ENCODE measurements around the gene AFMID.
"Not testable (repeated sequence)": the region's sequence is repeated elsewhere in the genome, so short reads cannot be mapped to it uniquely, and the experiment has no call there.

The AFMID gene

DNA sequence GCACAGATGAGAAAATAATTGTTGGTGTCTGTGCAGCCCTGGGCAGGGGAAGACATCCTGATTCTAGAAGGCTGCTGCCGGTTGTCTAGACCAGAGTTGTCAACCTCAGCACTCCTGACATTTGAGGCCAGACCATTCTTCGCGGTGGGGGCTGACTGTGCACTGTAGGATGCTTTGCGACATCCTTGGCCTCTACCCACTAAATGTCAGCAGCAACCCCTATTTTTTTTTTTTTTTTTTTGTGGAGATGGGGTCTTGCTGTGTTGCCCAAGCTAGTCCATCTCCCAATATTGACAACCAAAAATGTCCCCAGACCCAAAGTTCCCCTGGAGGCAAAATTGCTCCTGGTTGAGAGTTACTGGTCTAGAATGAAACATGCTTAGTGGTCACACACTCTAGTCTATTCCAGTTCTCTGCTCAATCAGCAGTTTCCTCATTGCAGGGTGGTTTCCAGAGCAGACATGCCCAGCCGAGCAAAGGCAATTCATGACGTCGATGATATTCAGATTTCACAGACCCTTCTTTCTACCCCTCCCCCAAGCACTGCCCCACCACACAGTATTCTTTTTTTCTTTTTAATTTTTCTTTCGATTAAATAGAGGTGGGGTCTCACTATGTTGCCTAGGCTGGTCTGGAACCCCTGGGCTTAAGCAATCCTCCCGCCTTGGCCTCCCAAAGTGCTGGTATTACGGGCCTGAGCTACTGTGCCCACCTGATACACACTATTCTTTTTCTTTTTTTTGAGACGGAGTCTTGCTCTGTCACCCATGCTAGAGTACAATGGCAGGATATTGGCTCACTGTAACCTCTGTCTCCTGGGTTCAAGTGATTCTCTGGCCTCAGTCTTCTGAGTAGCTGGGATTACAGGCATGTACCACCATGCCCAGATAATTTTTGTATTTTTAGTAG, 32.0 kb upstream of the AFMID start:
- no peak for DNase-seq

DNA sequence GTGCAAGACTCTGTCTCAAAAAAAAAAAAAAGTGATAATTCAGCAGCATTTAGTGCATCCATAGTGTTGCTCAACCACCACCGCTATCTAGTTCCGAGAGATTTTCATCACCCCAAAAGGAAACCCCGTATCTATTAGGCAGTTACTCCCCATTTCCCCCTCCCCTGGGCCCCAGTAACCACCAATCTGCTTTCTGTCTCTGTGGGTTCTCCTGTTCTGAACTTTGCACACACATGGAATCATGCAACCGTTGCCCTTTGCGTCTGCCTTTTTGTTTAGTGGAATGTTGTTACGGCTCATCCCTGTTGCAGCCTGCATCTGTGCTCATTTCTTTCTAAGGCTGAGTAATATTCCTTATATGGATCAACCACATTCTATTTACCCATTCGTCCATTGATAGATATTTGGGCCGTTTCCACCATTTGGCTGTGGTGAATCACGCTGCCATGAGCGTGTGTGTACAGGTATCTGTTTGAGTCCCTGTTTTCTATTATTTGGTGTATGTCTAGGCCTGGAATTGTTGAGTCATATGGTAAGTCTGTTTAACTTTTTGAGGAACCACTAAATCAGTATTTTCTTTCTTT, 27.5 kb upstream of the AFMID start:
- DNase-seq: no peak

DNA sequence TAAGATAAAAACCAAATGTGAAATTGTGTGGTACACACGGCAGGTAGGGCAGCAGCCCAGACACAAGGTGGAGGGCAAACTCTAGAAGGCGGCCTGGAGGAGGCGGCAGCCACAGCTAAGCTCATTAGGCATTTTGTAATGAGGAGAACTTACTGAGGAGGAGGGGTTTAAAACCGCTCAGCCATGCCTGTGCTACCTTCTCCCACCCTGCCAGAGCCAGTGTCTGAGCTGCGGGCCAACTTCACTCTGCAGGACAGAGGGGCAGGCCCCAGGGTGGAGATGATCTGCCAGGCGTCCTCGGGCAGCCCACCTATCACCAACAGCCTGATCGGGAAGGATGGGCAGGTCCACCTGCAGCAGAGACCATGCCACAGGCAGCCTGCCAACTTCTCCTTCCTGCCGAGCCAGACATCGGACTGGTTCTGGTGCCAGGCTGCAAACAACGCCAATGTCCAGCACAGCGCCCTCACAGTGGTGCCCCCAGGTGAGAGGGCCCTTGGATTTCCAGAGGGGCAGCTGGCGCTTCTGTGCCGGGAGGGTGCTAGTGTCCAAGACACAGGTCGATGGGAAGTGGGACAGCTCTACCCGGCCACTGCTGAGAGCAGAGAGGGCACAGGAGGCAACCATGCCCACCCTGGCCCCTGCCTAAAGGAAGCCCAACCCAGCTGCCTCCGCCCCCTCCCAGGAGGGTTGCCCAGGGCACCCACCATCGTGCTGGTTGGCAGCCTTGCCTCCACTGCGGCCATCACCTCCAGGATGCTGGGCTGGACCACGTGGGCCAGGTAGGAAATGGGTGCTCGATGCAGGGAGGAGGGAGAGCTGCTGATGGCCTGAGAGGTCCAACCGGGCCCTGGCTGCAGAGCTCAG, 23.0 kb upstream of the AFMID start:
- DNase-seq: no peak

DNA sequence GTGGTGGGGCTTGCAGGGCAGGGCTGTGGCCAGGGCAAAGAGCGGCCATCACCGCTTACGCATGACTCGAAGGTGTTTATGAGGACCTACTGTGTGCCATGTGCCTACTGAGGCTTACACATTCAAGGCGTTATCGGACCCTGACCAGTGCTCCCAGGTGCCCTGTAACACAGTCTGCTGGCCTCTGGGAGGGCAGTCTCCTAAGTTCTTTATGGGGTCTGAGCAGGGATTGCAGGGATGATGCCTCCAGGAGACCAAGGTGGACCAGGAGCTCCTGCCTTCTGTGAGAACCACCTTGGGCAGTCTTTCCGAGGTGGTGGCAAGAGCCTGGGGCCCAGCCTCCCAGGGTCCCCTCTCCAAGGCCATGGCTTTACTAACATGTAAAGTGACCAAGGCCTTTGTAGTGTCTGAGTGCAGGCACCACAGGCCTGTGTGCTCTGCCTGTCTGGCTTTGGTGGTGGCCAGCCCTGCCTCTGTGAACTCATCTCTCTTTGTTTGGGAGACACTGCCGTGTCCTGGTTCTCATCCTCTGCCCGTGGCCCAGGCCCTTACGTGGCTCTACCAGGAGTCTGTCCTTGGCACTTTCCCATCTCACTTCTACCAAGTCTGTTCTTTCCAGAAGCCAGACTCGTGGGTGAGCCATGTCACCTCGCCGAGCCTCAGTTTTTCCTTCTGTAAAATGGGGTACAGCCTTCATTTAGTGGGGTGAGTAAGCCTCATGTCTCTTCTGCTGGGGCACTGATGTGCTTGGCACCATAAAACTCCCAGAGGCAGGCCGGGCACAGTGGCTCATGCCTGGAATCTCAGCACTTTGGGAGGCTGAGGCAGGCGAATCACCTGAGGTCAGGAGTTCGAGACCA, 22.2 kb upstream of the AFMID start:
- DNase-seq: no peak

DNA sequence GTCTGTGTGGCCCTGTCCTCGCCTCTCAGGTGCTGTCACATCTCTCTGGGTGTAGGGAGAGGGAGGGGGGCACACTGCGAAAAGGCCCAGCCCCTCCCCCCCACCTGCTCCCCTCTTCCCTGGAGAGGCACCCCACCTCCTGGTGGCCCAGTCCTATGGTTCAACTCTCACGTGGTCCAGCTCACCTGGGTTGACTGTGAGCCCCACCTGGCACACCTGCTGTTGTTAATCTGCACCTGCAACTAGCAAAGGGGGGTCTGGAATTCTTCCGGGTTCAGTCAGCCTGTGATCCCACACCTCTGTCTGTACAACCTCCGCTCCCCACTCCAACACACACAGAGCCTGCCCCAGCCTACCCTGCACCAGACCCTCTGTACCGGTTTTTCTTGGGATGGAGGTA, 20.7 kb upstream of the AFMID start:
- DNase-seq: no peak

GRCh38 chr17:78168242-78168902, 18.8 kb upstream of the AFMID start, which contains the start of gene SYNGR2:
SYNGR2 (plus strand) TSS chr17:78168581; CDS start chr17:78168617, 36 bp downstream.
- peak; percentile 35 to 57 for DNase-seq

DNA sequence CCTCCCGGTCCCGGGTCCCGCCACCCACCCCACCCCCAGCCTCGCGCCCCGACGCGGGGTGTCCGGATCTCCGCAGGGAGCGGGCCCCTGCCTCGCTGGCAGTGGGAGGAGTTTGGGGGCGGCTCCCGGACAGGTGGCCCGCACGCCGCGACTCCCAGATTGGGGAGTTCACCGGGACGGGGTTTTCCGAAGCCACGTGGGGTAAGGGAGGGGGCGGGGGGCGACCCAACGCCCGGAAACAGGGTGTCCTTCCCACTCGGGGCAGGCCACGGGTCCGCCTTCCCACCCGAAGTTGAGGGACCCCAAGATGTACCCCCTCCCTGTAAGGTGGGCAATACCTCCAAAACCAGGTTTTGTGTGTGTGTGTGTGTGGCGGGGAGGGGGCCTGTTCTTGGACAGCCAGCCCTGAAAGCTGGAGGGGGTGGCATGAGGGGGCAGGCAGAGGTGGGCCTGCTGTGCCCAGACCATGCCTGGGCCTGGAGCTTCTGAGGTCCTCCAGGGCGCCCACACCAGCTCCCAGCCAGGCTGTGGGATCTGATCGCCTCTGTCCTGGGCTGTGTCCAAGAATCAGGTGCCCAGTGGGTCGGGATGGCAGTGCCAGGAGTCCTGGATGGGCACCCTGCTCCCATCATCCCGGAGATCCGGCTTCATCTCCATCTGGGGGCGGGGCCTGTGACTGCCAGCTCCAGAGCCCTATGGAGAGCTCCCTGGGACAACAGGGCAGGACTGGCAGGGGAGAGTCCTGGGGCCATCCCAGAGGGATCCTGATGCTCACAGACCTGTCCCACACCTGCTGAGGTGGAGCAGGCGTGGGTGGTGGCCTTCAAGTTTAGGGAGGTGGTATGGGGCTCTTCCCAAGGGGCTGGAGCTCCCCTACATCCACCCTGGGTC, 18.0 kb upstream of the AFMID start:
- peak; percentile 28 to 53 for DNase-seq

GRCh38 chr17:78170692-78171590, 16.2 kb upstream of the AFMID start:
- no peak for DNase-seq

- DNase-seq: not testable (repeated sequence)
Measured at GRCh38 chr17:78171591-78172248, 15.4 kb upstream of the AFMID start.

GRCh38 chr17:78172249-78173051, 14.7 kb upstream of the AFMID start:
- no peak for DNase-seq

DNA sequence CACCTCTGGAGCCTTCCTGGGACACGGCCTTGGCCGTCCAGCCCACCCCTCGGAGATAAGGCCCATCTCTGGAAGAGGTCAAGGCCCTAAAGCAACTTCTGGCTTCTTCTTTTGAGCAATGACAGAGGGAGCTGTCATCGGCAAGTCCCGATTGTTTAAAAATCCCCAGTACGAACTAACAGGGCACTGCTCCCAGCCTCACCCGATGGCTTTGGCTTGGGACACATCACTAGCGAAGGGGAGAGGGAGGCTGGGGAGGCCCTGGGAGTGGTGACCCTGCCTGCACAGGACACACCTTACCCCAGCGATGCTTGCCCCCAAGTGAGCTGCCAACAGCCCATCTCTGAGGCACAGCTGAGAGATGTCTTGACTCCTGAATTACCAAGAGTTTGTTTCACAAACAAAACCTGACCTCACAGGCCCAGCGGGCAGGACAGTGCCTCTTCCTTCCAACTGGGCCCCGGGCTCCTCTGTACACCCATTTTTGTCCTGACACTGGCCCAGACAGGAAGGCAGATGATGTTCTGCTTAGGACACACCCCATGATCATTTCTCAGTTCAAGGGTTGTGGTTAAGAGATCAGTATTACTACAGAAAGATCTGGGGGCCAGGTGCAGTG, 14.0 kb upstream of the AFMID start:
- DNase-seq: no peak

DNA sequence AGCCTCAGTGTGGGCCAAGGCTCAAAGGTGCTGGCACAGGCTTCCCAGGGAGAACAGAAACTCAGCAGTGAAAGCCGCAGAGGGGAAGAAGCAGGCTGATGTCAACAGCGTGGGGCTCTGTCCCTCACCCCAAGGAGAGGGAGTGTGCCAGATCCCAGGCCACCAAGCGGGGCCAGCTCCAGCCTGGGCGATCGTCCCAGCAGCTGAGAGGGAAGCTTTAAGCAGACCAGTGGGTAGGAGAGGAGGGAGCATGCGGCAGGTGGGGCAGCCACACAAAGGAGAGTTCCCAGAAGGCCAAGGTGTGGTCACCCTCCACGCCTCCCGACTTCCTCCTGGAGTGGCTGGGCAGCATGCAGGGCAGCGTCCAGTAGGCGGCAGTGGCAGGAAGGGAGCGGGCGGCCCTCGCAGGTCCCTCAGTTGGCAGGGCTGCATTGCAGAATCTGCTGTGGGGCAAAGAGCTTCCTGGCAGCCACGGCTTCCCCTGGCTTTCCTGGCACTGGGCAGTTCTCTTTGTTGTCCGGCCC, 12.8 kb upstream of the AFMID start:
- peak; percentile 88 to 90 for DNase-seq

- DNase-seq: no peak
Measured at GRCh38 chr17:78174870-78175642, 12.1 kb upstream of the AFMID start.

DNA sequence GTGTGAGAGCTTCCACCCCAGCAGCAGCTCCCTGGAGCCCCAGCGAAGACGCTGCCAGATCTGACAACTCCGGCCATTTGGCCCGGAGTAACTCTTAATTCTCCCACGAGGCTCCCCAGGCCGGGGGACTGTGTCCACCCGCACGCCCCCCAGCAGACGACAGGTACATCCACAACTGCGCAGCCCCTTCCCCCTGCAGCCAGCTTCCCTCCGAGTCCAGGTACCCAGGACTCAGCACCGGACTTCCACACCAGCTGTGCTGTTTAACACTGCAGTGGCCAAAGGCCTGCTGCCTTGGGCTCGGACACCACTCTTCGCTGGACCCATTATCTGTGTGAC, 11.6 kb upstream of the AFMID start:
- DNase-seq: no peak

DNA sequence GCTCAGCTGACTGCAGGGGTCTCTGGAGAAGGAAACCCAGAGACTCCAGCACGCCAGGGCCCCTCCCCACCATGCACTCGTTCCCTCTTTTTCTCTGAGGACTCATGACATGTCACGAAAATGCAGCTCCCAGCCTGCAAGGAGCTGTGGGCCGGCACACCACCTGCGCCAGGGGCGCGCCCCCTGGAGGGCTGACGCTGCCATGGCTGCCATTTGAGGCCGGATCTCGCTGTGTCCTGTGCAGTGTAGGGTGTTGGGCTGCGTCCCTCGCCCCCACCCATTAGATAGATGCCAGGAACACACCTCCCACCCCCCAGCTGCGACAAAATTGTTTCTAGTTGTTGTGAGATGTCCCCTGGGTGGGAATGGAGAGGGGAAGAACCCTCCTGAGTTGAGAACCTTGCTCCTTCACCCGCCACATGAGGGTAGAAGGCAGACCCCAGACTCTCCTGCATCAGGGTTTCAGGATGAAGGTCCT, 10.6 kb upstream of the AFMID start:
- DNase-seq: peak; percentile 26 to 62

DNA sequence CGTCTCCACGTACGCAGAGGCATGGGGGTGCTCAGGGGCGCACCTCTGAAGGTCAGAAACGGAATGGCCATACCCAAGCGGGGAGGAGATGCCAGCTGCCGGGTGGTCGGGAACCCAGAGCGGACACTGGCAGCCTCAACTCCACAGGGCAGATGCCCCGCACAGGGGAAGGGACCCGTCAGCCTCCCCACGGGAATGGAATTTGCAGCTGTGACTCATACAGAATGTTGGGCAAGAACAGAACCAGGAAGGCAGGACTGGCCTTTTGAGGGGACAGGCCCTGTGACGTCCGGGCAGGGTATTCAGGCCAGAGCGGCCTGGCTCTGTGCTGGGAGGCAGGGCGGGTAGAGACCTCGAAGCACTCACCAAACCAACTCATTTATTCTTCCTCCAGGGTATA, 7.8 kb upstream of the AFMID start:
- no peak for DNase-seq

- DNase-seq: no peak
Measured at GRCh38 chr17:78180083-78180482, 7.1 kb upstream of the AFMID start.
